Dermis lymphatic vessel endothelial cell (primary cell): ENCODE results near the gene OASL. TPM values are rescaled to one million over a fixed set of nuclear protein-coding genes. Genes with fewer than 3 reads are reported as not detected.

ENCODE experiments used
- total RNA-seq: library from RNA; depleted of rRNA; stranded (reverse); fragments of >200 nt; gene quantifications from 2 replicates; pipeline ENCODE4 v1.2.1, GENCODE V29; 2014

Gene OASL
- under 0.01 and 0.11 TPM in 2 replicates for total RNA-seq

DNA sequence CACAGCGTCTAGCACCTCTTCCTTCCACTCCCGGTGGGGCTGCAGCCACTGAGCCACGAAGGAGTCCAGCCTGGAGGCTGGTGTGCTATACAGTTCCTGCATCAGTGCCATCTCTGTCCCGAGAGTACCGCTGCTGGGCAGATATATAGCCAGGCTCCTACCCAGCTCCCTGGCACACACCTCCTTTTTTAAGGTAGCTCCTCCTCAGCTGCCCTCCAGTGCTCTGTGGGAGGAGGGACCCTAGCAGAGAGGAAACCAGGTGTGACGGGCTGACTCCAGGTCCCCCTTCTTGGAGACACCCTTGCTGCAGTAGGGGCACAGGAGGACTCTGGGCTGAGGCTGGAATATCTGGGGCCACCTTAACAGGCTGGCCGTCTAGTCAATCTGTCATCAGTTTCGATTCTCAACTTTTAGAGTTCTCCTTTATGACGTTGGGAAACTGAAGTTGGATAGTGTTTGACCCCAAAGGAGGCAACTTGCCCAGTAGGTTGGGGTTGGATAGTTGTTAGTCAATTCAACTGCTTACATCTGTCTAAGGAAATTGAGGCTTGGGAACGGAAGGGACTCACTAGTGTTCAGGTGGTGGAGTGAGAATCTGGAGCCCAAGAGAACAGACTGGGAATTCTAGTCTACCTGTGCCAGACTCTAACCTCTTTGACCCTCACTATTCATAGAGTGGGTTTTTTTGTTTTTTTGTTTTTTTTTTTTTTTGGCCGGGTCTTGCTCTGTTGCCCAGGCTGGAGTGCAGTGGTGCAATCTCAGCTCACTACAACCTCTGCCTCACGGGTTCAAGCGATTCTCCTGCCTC lies at the start of gene OASL:
Gene OASL (minus strand): TSS at position 386 of the 808 bp plus-strand sequence. CDS start 275 bp downstream, at position 111.

GRCh38 chr12:121015825-121016766 lies 22.9 kb downstream of the OASL start, which contains the start of gene C12orf43:
TSS of gene C12orf43 (minus strand) at chr12:121016487. CDS start at chr12:121016474, 13 bp downstream.

DNA sequence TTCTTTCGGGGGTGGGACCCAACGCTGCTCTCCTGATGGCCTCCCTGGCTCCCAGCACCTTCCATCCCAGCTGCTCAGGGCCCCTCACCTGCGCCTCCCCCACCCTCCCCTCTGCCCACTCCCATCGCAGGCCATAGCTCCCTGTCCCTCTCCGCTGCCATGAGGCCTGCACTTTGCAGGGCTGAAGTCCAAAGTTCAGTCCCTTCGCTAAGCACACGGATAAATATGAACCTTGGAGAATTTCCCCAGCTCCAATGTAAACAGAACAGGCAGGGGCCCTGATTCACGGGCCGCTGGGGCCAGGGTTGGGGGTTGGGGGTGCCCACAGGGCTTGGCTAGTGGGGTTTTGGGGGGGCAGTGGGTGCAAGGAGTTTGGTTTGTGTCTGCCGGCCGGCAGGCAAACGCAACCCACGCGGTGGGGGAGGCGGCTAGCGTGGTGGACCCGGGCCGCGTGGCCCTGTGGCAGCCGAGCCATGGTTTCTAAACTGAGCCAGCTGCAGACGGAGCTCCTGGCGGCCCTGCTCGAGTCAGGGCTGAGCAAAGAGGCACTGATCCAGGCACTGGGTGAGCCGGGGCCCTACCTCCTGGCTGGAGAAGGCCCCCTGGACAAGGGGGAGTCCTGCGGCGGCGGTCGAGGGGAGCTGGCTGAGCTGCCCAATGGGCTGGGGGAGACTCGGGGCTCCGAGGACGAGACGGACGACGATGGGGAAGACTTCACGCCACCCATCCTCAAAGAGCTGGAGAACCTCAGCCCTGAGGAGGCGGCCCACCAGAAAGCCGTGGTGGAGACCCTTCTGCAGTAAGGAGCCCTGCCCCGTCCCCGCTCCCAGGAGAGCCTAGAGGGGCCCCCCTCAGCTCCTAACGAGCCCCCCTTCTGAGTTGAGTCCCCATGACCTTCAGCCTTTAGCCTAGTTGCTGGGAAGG lies 60.5 kb downstream of the OASL start, which contains the start of gene HNF1A:
Gene HNF1A (plus strand): TSS at position 248 of the 924 bp plus-strand sequence. CDS start 226 bp downstream, at position 474.

Other genes starting within 250 kb of the OASL start
- 4.1 and 4.4 TPM in 2 replicates for gene SPPL3, start 134.9 kb downstream of the OASL start, total RNA-seq
- gene HNF1A, start 60.7 kb downstream of the OASL start, total RNA-seq = not detected in 2 replicates
- 9.1 and 17.4 TPM in 2 replicates for gene C12orf43, start 22.8 kb downstream of the OASL start, total RNA-seq
- 2.2 and 2.4 TPM in 2 replicates for gene P2RX7, start 93.6 kb upstream of the OASL start, total RNA-seq
- gene P2RX4, start 170.9 kb upstream of the OASL start, total RNA-seq = 59.6 and 103 TPM in 2 replicates